A673 (cell line): ENCODE data around the gene CTU1. TPM values are rescaled to one million over a fixed set of nuclear protein-coding genes. Genes with fewer than 3 reads are reported as not detected.

Experiments
- BruUV-seq: library from RNA; stranded (reverse); fragments of 400-500 nt; replicated peaks from 2 replicates; lab custom pipeline; 2021; lab: Mats Ljungman, UMichigan
- CTCF ChIA-PET: fragments of 300-600 bp; sonication (Branson Sonifier 250); formaldehyde crosslinking; loops from one replicate; lab custom pipeline; 2022; ENCODE audit warnings: antibody characterized with exemption; lab: Charles Lee
- POLR2A ChIA-PET: fragments of 300-600 bp; sonication (Branson Sonifier 250); formaldehyde crosslinking; loops from one replicate; lab custom pipeline; 2022; ENCODE audit warnings: antibody characterized with exemption; ENCODE audit not compliant: low non-redundant PET; lab: Charles Lee
- DNase-seq: peaks from one replicate; pipeline ENCODE4 v3.0.0-alpha.2; 2015; ENCODE audit warnings: low spot score
- H3K27ac ChIP-seq: fragments of 200-600 bp; sonication (generic); 2 replicates; pipeline ENCODE4 v1.5.1; 2016; ENCODE audit warnings: mixed run types, low read depth, mild to moderate bottlenecking, mixed read lengths, antibody characterized with exemption, low read length; ENCODE audit not compliant: poor library complexity, severe bottlenecking
- H3K27me3 ChIP-seq: fragments of 200-600 bp; sonication (generic); replicated peaks from 2 replicates; pipeline ENCODE4 v1.6.1; 2017; ENCODE audit warnings: mixed run types, low read depth, mild to moderate bottlenecking, mixed read lengths, antibody characterized with exemption, low read length; ENCODE audit not compliant: insufficient read depth, poor library complexity
- H3K36me3 ChIP-seq: fragments of 200-600 bp; sonication (generic); 2 replicates; pipeline ENCODE4 v1.6.1; 2016; ENCODE audit warnings: mixed run types, mild to moderate bottlenecking, mixed read lengths, antibody characterized with exemption, low read length; ENCODE audit not compliant: insufficient read depth, poor library complexity, severe bottlenecking
- H3K4me1 ChIP-seq: fragments of 200-600 bp; sonication (generic); 2 replicates; pipeline ENCODE4 v1.6.1; 2017; ENCODE audit warnings: mixed run types, mild to moderate bottlenecking, mixed read lengths, antibody characterized with exemption, low read length; ENCODE audit not compliant: insufficient read depth, poor library complexity, severe bottlenecking
- H3K4me3 ChIP-seq: fragments of 200-600 bp; sonication (generic); 2 replicates; pipeline ENCODE4 v1.5.1; 2016; ENCODE audit warnings: low read depth, mixed run types, mild to moderate bottlenecking, mixed read lengths, low read length; ENCODE audit not compliant: poor library complexity, severe bottlenecking
- H3K9me3 ChIP-seq: fragments of 200-600 bp; sonication (generic); 2 replicates; pipeline ENCODE4 v1.6.1; 2016; ENCODE audit warnings: mixed run types, low read depth, mild to moderate bottlenecking, mixed read lengths, antibody characterized with exemption, low read length; ENCODE audit not compliant: poor library complexity, severe bottlenecking
- EZH2 ChIP-seq: fragments of 200-600 bp; sonication (generic); IDR thresholded peaks from 2 replicates; pipeline ENCODE4 v1.6.1; 2017; ENCODE audit warnings: borderline replicate concordance, low read depth, mild to moderate bottlenecking, mixed read lengths, antibody characterized with exemption, low read length; ENCODE audit not compliant: poor library complexity, severe bottlenecking
- intact Hi-C: fragments of 100-400 bp; cut with micrococcal nuclease; formaldehyde crosslinking; loops from one replicate; pipeline ENCODE4 v1.10.0; 2022; ENCODE audit not compliant: unreplicated experiment
- total RNA-seq: library from RNA; stranded (reverse); gene quantifications from 2 replicates; pipeline ENCODE4 v1.2.3, GENCODE V29; 2021
- TF ChIP-seq, protein P1 (sequence below): fragments of 300-800, 200-600 bp; sonication (generic); conservative IDR thresholded peaks from 2 replicates; pipeline ENCODE4 v1.5.1; 2017; ENCODE audit warnings: low read depth, mild to moderate bottlenecking, antibody characterized with exemption, low read length, moderate library complexity, mixed read lengths

The CTU1 gene
- total RNA-seq, 1 experiment from 2014 or later: 13.4 TPM

DNA sequence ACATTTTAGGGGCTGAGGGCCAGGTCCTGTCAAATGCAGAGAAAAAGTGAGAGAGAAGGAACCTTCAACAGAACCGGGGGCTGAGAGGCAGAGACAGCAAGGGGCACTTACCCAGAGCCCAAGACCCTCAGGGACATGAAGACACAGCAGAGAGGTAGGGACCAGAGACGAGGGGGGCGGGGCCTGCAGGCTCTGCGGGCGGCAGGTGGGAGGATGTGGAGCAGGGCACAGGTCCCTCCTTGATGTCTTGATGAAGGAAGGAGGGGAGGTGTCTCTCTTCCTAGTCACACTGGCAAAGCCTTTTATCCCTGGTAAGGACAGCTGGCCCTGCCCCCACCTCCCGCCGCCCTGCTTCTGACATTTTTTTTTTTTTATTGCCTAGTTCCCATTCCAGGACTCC lies 25.6 kb downstream of the CTU1 start, which contains the start of gene KLK14:
Gene KLK14, minus strand, starts transcription at position 277 of the 400 bp plus-strand sequence. Its CDS starts 273 bp downstream, at position 4.
- DNase-seq: no peak
- no peak within 1 kb of the TSS for H3K4me3 ChIP-seq
- H3K9me3 ChIP-seq: no peaks in the 10 kb centered on the region
- TF ChIP-seq EZH2: no peak
- TF ChIP-seq, protein P1, sequence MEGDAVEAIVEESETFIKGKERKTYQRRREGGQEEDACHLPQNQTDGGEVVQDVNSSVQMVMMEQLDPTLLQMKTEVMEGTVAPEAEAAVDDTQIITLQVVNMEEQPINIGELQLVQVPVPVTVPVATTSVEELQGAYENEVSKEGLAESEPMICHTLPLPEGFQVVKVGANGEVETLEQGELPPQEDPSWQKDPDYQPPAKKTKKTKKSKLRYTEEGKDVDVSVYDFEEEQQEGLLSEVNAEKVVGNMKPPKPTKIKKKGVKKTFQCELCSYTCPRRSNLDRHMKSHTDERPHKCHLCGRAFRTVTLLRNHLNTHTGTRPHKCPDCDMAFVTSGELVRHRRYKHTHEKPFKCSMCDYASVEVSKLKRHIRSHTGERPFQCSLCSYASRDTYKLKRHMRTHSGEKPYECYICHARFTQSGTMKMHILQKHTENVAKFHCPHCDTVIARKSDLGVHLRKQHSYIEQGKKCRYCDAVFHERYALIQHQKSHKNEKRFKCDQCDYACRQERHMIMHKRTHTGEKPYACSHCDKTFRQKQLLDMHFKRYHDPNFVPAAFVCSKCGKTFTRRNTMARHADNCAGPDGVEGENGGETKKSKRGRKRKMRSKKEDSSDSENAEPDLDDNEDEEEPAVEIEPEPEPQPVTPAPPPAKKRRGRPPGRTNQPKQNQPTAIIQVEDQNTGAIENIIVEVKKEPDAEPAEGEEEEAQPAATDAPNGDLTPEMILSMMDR: no peak
- H3K27me3 ChIP-seq: peaks cover 16% of the 10 kb centered on the region
- POLR2A ChIA-PET: no interaction called here
- intact Hi-C loops: no loop called here
- no peak within 1 kb of the TSS for H3K27ac ChIP-seq
- no peaks in the 10 kb centered on the region for H3K4me1 ChIP-seq
- H3K36me3 ChIP-seq: no peaks in the 10 kb centered on the region
- no TSS peak for BruUV-seq
- CTCF ChIA-PET: no interaction called here

DNA sequence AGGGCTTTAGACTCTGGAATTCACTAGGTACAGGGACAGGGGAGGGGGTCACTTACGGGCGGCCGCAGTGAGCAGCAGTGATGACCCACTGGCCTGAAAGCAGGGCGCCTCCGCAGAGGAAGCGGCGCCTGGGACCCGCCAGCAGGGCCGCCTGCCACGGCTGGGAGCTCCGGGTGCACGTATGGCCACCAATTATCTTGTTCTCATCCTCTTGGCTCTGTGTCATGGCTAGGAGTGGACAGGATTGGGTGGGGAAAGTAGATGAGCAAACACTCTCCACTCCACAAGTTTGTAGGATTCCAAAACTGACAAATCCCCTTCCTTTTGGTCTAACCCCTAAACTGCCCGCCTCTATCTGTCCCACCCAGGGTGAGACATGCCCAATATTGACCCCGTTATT lies 26.7 kb downstream of the CTU1 start:
- POLR2A ChIA-PET: no interaction called here

DNA sequence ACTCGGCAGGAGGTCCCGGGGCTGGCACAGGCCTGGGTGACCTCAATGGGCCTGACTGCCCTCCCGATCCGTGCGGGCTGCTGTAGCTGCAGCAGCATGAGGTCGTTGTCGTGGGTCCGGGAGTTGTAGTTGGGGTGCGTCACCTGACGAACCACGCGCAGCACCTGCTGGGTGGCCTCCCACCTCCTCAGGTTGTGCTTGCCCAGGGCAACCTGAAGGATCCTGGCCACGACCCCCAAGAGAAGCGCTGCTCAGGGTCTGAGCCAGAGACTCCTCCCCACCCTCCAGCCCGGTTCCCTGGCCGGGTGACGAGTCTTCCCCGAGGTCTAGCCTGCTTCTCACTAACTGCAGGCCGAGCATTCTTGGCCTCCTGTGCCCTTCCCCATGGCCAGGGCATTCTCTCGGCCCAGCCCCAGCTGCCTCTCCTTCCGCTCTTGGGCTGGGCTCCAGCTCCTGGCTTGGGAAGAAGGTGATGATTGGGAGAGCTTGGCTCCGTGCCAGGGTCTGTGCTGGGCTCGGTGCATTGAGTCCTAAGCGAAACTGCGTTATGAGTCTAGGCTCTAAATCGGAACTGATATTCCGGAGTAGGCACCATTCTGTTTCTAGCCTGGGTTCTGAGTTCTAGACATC lies 28.6 kb downstream of the CTU1 start:
- no TSS peak for BruUV-seq
- no peak overlapping the region for H3K27ac ChIP-seq
- ChIA-PET CTCF (no interaction called here), POLR2A (no interaction called here)
- no peak overlapping the region for H3K4me3 ChIP-seq
- H3K4me1 ChIP-seq: no peaks in the 10 kb centered on the region
- no peak for DNase-seq
- peaks cover 16% of the 10 kb centered on the region for H3K27me3 ChIP-seq
- H3K36me3 ChIP-seq: no peaks in the 10 kb centered on the region
- TF ChIP-seq, protein P1: no peak
- H3K9me3 ChIP-seq: no peaks in the 10 kb centered on the region
- intact Hi-C loops: no loop called here

More for the DNA sequence above, 26.7 kb downstream of the CTU1 start:
- CTCF ChIA-PET: interaction anchor here (0.6 kb wide), 1 partner anchor 13 kb away, joined by 6 read pairs; no protein-coding TSS in a partner anchor
- no peak overlapping the region for H3K4me3 ChIP-seq
- no peaks in the 10 kb centered on the region for H3K9me3 ChIP-seq
- DNase-seq: no peak
- TF ChIP-seq, protein P1: no peak
- no peak for TF ChIP-seq EZH2
- no TSS peak for BruUV-seq
- H3K36me3 ChIP-seq: no peaks in the 10 kb centered on the region
- intact Hi-C loops: no loop called here
- H3K27me3 ChIP-seq: peaks cover 16% of the 10 kb centered on the region
- no peak overlapping the region for H3K27ac ChIP-seq
- no peaks in the 10 kb centered on the region for H3K4me1 ChIP-seq
